WTC11 (cell line): ENCODE measurements around the gene DNAH9. TPM values are rescaled to one million over a fixed set of nuclear protein-coding genes. Genes with fewer than 3 reads are reported as not detected.

Source experiments
- ATAC-seq: fragments of 200-7000 bp; cut with Tn5 transposase; 2 replicates; pipeline ENCODE4 v1.10.0; 2021; ENCODE audit warnings: mild to moderate bottlenecking, moderate library complexity
- CTCF ChIA-PET: fragments of 300-600 bp; sonication (Branson Sonifier 250); formaldehyde crosslinking; loops from one replicate; lab custom pipeline; 2021; ENCODE audit warnings: antibody characterized with exemption; lab: Charles Lee
- POLR2A ChIA-PET: fragments of 350-600 bp; sonication (Branson Sonifier 250); formaldehyde crosslinking; loops from one replicate; lab custom pipeline; 2021; ENCODE audit warnings: antibody characterized with exemption; lab: Charles Lee
- DNase-seq: peaks from one replicate; pipeline ENCODE4 v3.0.0; 2021; ENCODE audit warnings: low spot score
- H3K27ac Mint-ChIP-seq: 2 replicates; pipeline ENCODE4 v1.8.0; 2021; ENCODE audit warnings: mixed read lengths
- H3K27me3 Mint-ChIP-seq: 2 replicates; pipeline ENCODE4 v1.8.0; 2021; ENCODE audit warnings: low read depth, mild to moderate bottlenecking, moderate library complexity, mixed read lengths
- H3K36me3 Mint-ChIP-seq: 2 replicates; pipeline ENCODE4 v1.8.0; 2021; ENCODE audit warnings: mixed read lengths
- H3K4me1 Mint-ChIP-seq: 2 replicates; pipeline ENCODE4 v1.8.0; 2022; ENCODE audit warnings: mixed read lengths
- H3K4me3 Mint-ChIP-seq: 2 replicates; pipeline ENCODE4 v1.8.0; 2021; ENCODE audit warnings: mild to moderate bottlenecking, moderate library complexity, mixed read lengths
- H3K9me3 Mint-ChIP-seq: 2 replicates; pipeline ENCODE4 v1.8.0; 2021; ENCODE audit warnings: mixed read lengths
- ARID4B ChIP-seq: sonication (generic); formaldehyde crosslinking; IDR thresholded peaks from 2 replicates; pipeline ENCODE4 v1.8.0; 2023; ENCODE audit warnings: missing genetic modification reagents, mild to moderate bottlenecking, borderline replicate concordance
- ATF3 ChIP-seq: sonication (generic); formaldehyde crosslinking; conservative IDR thresholded peaks from 2 replicates; pipeline ENCODE4 v1.8.1; 2022; ENCODE audit warnings: mild to moderate bottlenecking, missing genetic modification reagents
- CREM ChIP-seq: sonication (generic); formaldehyde crosslinking; IDR thresholded peaks from 2 replicates; pipeline ENCODE4 v1.8.1; 2022; ENCODE audit warnings: mild to moderate bottlenecking, missing genetic modification reagents, moderate library complexity
- E2F1 ChIP-seq: sonication (generic); formaldehyde crosslinking; IDR thresholded peaks from 2 replicates; pipeline ENCODE4 v1.8.0; 2022; ENCODE audit warnings: mild to moderate bottlenecking, missing genetic modification reagents
- FOXJ3 ChIP-seq: sonication (generic); formaldehyde crosslinking; IDR thresholded peaks from 2 replicates; pipeline ENCODE4 v1.9.0; 2021; ENCODE audit warnings: missing genetic modification reagents, mild to moderate bottlenecking, borderline replicate concordance
- FOXK1 ChIP-seq: sonication (generic); formaldehyde crosslinking; IDR thresholded peaks from 2 replicates; pipeline ENCODE4 v1.8.0; 2022; ENCODE audit warnings: mild to moderate bottlenecking, moderate library complexity, missing genetic modification reagents
- FOXP4 ChIP-seq: sonication (generic); formaldehyde crosslinking; IDR thresholded peaks from 2 replicates; pipeline ENCODE4 v1.8.0; 2022; ENCODE audit warnings: mild to moderate bottlenecking, missing genetic modification reagents
- GTF2I ChIP-seq: fragments of 250-450 bp; sonication (Bioruptor Pico); conservative IDR thresholded peaks from 2 replicates; pipeline ENCODE4 v1.4.0; 2021; ENCODE audit warnings: mild to moderate bottlenecking
- HMGA2 ChIP-seq: fragments of 250-450 bp; sonication (Bioruptor Pico); IDR thresholded peaks from 2 replicates; pipeline ENCODE4 v1.4.0; 2021; ENCODE audit warnings: mild to moderate bottlenecking, moderate library complexity
- KAT7 ChIP-seq: sonication (generic); formaldehyde crosslinking; IDR thresholded peaks from 2 replicates; pipeline ENCODE4 v1.8.1; 2023; ENCODE audit warnings: missing genetic modification reagents, mild to moderate bottlenecking, borderline replicate concordance
- MLX ChIP-seq: sonication (generic); formaldehyde crosslinking; IDR thresholded peaks from 2 replicates; pipeline ENCODE4 v1.8.1; 2023; ENCODE audit warnings: mild to moderate bottlenecking, missing genetic modification reagents, moderate library complexity
- MXD4 ChIP-seq: fragments of 250-450 bp; sonication (Bioruptor Pico); IDR thresholded peaks from 2 replicates; pipeline ENCODE4 v1.8.0; 2021; ENCODE audit warnings: mild to moderate bottlenecking, moderate library complexity, borderline replicate concordance
- RELA ChIP-seq: sonication (generic); formaldehyde crosslinking; IDR thresholded peaks from 2 replicates; pipeline ENCODE4 v1.8.1; 2022; ENCODE audit warnings: missing genetic modification reagents, mild to moderate bottlenecking, borderline replicate concordance
- SP1 ChIP-seq: sonication (generic); formaldehyde crosslinking; conservative IDR thresholded peaks from 2 replicates; pipeline ENCODE4 v1.8.1; 2022; ENCODE audit warnings: missing genetic modification reagents
- ZBTB21 ChIP-seq: sonication (generic); formaldehyde crosslinking; IDR thresholded peaks from 2 replicates; pipeline ENCODE4 v1.8.1; 2023; ENCODE audit warnings: mild to moderate bottlenecking, missing genetic modification reagents, borderline replicate concordance
- ZNF416 ChIP-seq: fragments of 250-450 bp; sonication (Bioruptor Pico); IDR thresholded peaks from 2 replicates; pipeline ENCODE4 v1.9.0; 2021; ENCODE audit warnings: mild to moderate bottlenecking, inconsistent platforms
- ZNF423 ChIP-seq: fragments of 250-450 bp; sonication (Bioruptor Pico); IDR thresholded peaks from 2 replicates; pipeline ENCODE4 v2.1.2; 2022; ENCODE audit warnings: mild to moderate bottlenecking, moderate library complexity
- ZNF512 ChIP-seq: sonication (generic); formaldehyde crosslinking; IDR thresholded peaks from 2 replicates; pipeline ENCODE4 v1.8.1; 2022; ENCODE audit warnings: missing genetic modification reagents, borderline replicate concordance
- ZNF532 ChIP-seq: fragments of 250-450 bp; sonication (Bioruptor Pico); IDR thresholded peaks from 2 replicates; pipeline ENCODE4 v1.9.0; 2021; ENCODE audit warnings: mild to moderate bottlenecking, borderline replicate concordance
- total RNA-seq: library from RNA; stranded (reverse); gene quantifications from 3 replicates; pipeline ENCODE4 v1.2.3, GENCODE V29; 2021

DNAH9 gene
- total RNA-seq, 1 experiment from 2014 or later = 0.31 TPM

GRCh38 chr17:11582217-11582616 is 16.1 kb upstream of the DNAH9 start:
- Mint-ChIP-seq H3K27me3 (peaks cover 2% of the 10 kb centered on the region), H3K27ac (no peak overlapping the region), H3K36me3 (peaks cover 46% of the 10 kb centered on the region)
- CTCF ChIA-PET = no interaction called here
- TF ChIP-seq MXD4 (CRISPR knock-in tag) (no peak), MLX (CRISPR knock-in tag) (no peak), ZNF532 (CRISPR knock-in tag) (no peak), FOXP4 (CRISPR knock-in tag) (no peak), ATF3 (no peak), ZNF416 (no peak), GTF2I (CRISPR knock-in tag) (no peak), SP1 (CRISPR knock-in tag) (no peak)
- TF ChIP-seq, all 79 proteins: peak for 0
- ATAC-seq = no peak
- POLR2A ChIA-PET = no interaction called here
- no peak overlapping the region for H3K4me3 Mint-ChIP-seq
- no peak for DNase-seq
- no peaks in the 10 kb centered on the region for H3K4me1 Mint-ChIP-seq
- peaks cover 72% of the 10 kb centered on the region for H3K9me3 Mint-ChIP-seq

- ATAC-seq (no peak), DNase-seq (no peak)
- Mint-ChIP-seq H3K4me3 (no peak overlapping the region), H3K9me3 (peaks cover 72% of the 10 kb centered on the region), H3K27ac (no peak overlapping the region), H3K27me3 (peaks cover 2% of the 10 kb centered on the region), H3K36me3 (peaks cover 55% of the 10 kb centered on the region), H3K4me1 (no peaks in the 10 kb centered on the region)
- ChIA-PET CTCF (interaction anchor here (1.0 kb wide), 1 partner anchor 61 kb away, joined by 3 read pairs; no protein-coding TSS in a partner anchor), POLR2A (no interaction called here)
- no peak for TF ChIP-seq ZBTB21 (CRISPR knock-in tag)
- TF ChIP-seq ZNF423 (CRISPR knock-in tag) = no peak
- TF ChIP-seq FOXJ3 (CRISPR knock-in tag) = no peak
- no peak for TF ChIP-seq RELA (CRISPR knock-in tag)
- TF ChIP-seq FOXK1 (CRISPR knock-in tag) = no peak
- TF ChIP-seq MLX (CRISPR knock-in tag) = no peak
- no peak for TF ChIP-seq ZNF512 (CRISPR knock-in tag)
- TF ChIP-seq HMGA2 (CRISPR knock-in tag) = no peak
- TF ChIP-seq E2F1 (CRISPR knock-in tag) = no peak
- TF ChIP-seq KAT7 (CRISPR knock-in tag) = no peak
- TF ChIP-seq ARID4B (CRISPR knock-in tag) = no peak
- TF ChIP-seq CREM (CRISPR knock-in tag) = no peak
These were observed 14.8 kb upstream of the DNAH9 start for GRCh38 chr17:11583306-11583992.
